ENCODE measurements around the gene FAU. TPM values are rescaled to one million over a fixed set of nuclear protein-coding genes. Genes with fewer than 3 reads are reported as not detected.

Gene FAU
- total and polyA plus RNA-seq, 7 donors, result 465 to 798 (median 639) TPM

DNA sequence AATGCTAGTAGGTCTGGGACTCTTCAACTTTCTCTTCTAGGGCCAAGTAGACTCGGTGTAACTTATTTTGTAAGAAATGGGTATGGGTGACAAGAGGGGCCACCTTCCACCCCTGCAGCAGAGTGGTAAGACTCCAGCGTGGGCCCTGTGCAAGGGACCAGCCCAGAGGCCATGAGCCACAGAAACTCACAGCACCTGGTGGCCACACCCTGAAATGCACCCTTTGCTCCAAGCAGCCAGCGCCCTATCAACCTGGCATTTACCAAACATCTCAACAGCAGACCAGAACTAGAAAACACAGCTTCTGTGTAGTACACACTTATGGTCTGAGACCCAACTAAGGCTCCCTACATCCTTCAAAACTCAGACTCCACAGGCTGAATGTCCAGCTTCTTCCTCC, 43.8 kb downstream of the FAU start:
- H3K4me3 ChIP-seq, result no peak overlapping the region
- H3K27ac ChIP-seq, result no peak overlapping the region
- H3K36me3 ChIP-seq (ENCODE audit: insufficient read depth in 1 of 2, low read depth in 1 of 2), result no peaks in the 10 kb centered on the region
- no peaks in the 10 kb centered on the region for H3K9me3 ChIP-seq
- peak; percentile 34 to 72 (median 58) for ATAC-seq
- peaks cover 2% of the 10 kb centered on the region for H3K4me1 ChIP-seq
- WGBS, 3 donors, result 62 to 75% (median 63%) methylated on average over 3 of the region's 3 CpGs
- intact Hi-C loops (cut with DNase I), result loop anchor here in 1 of 2 donors (5.0 kb wide), 1 partner anchor 56 kb away; no protein-coding TSS in a partner anchor
- peak; percentile 40 for TF ChIP-seq CTCF (IDR thresholded peaks at IDR 0.05)
- peak in 1 of 2 donors; percentile 39 for DNase-seq
- H3K27me3 ChIP-seq (ENCODE audit: insufficient read depth in 3 of 3, low read length in 2 of 3), result no peaks in the 10 kb centered on the region

- intact Hi-C loops (cut with DNase I), result loop anchor here in 1 of 2 donors (5.0 kb wide), 1 partner anchor 55 kb away; no protein-coding TSS in a partner anchor
- Histone ChIP-seq H3K4me1 (no peaks in the 10 kb centered on the region), H3K36me3 (ENCODE audit: insufficient read depth in 1 of 2, low read depth in 1 of 2) (no peaks in the 10 kb centered on the region), H3K9me3 (no peaks in the 10 kb centered on the region), H3K27me3 (ENCODE audit: insufficient read depth in 3 of 3, low read length in 2 of 3) (no peaks in the 10 kb centered on the region), H3K4me3 (no peak overlapping the region), H3K27ac (no peak overlapping the region)
- DNase-seq (no peak), ATAC-seq (no peak)
- 67 to 74% (median 73%) methylated on average over 4 of the region's 4 CpGs for WGBS, 3 donors
- TF ChIP-seq CTCF (IDR thresholded peaks at IDR 0.05), result no peak
Measured at GRCh38 chr11:65077451-65077850, 44.5 kb downstream of the FAU start.

DNA sequence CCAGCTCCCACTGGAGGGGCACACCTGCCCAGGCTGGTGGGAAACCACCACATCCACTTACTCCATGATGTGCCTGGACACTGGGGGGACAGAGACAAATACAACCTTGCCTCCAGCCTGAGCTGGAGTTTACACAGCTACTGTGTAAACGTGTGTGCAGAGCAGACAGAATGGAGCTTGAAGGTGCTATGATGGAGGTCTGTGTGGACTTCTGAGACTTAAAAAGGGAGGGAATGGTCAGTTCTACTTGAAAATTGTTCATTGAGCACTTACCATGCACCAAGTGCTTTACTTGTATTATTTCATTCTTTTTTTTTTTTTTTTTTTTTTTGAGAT, 49.3 kb downstream of the FAU start:
- Histone ChIP-seq H3K27me3 (ENCODE audit: insufficient read depth in 3 of 3, low read length in 2 of 3) (no peaks in the 10 kb centered on the region), H3K27ac (no peak overlapping the region), H3K9me3 (no peaks in the 10 kb centered on the region), H3K36me3 (ENCODE audit: insufficient read depth in 1 of 2, low read depth in 1 of 2) (no peaks in the 10 kb centered on the region), H3K4me3 (no peak overlapping the region), H3K4me1 (no peaks in the 10 kb centered on the region)
- DNase-seq (no peak), ATAC-seq (no peak)
- TF ChIP-seq CTCF (IDR thresholded peaks at IDR 0.05), result no peak
- WGBS, 3 donors, result 54 to 74% (median 63%) methylated on average over 1 of the region's 1 CpG
- intact Hi-C loops (cut with DNase I), result no loop called here

GRCh38 chr11:65071907-65072630, 49.9 kb downstream of the FAU start:
- Histone ChIP-seq H3K36me3 (ENCODE audit: insufficient read depth in 1 of 2, low read depth in 1 of 2) (no peaks in the 10 kb centered on the region), H3K27ac (no peak overlapping the region), H3K4me1 (no peaks in the 10 kb centered on the region), H3K9me3 (no peaks in the 10 kb centered on the region), H3K4me3 (no peak overlapping the region), H3K27me3 (ENCODE audit: insufficient read depth in 3 of 3, low read length in 2 of 3) (no peaks in the 10 kb centered on the region)
- 53 to 57% (median 55%) methylated on average over 4 of the region's 4 CpGs for WGBS, 3 donors
- intact Hi-C loops (cut with DNase I), result no loop called here
- no peak for ATAC-seq
- DNase-seq, result no peak
- TF ChIP-seq CTCF (IDR thresholded peaks at IDR 0.05), result no peak

Other genes starting within 250 kb of the FAU start
- 10 to 100 TPM; 34.7 to 71.0 (median 61.1) TPM for gene EHD1, start 243.5 kb downstream of the FAU start, total RNA-seq
- 100 to 1,000 TPM in 1 of 3 donors, 10 to 100 TPM in 2; 23.5 to 174 (median 30.9) TPM for gene EHD1, start 243.5 kb downstream of the FAU start, polyA plus RNA-seq
- gene ATG2A, start 204.9 kb downstream of the FAU start, total RNA-seq, result 10 to 100 TPM; 19.5 to 21.6 (median 20.6) TPM
- 10 to 100 TPM; 11.0 to 17.9 (median 15.4) TPM for gene ATG2A, start 204.9 kb downstream of the FAU start, polyA plus RNA-seq
- gene PPP2R5B, start 197.4 kb downstream of the FAU start, total RNA-seq, result 10 to 100 TPM; 13.2 to 21.9 (median 18.1) TPM
- gene PPP2R5B, start 197.4 kb downstream of the FAU start, polyA plus RNA-seq, result 10 to 100 TPM; 14.9 to 36.1 (median 16.8) TPM
- gene GPHA2, start 186.2 kb downstream of the FAU start, total RNA-seq, result not detected
- not detected for gene GPHA2, start 186.2 kb downstream of the FAU start, polyA plus RNA-seq
- not detected for gene MAJIN, start 150.0 kb downstream of the FAU start, total RNA-seq
- gene MAJIN, start 150.0 kb downstream of the FAU start, polyA plus RNA-seq, result not detected
- gene BATF2, start 125.2 kb downstream of the FAU start, total RNA-seq, result 1 to 10 TPM; 1.7 to 2.5 (median 2.4) TPM
- 1 to 10 TPM; 2.3 to 8.4 (median 3.4) TPM for gene BATF2, start 125.2 kb downstream of the FAU start, polyA plus RNA-seq
- gene ARL2, start 108.0 kb downstream of the FAU start, total RNA-seq, result 100 to 1,000 TPM; 109 to 171 (median 145) TPM
- gene ARL2, start 108.0 kb downstream of the FAU start, polyA plus RNA-seq, result 100 to 1,000 TPM; 119 to 168 (median 154) TPM
- 10 to 100 TPM; 15.6 to 21.7 (median 18.7) TPM for gene SNX15, start 94.7 kb downstream of the FAU start, total RNA-seq
- 10 to 100 TPM; 26.7 to 66.5 (median 30.3) TPM for gene SNX15, start 94.7 kb downstream of the FAU start, polyA plus RNA-seq
- gene SAC3D1, start 80.9 kb downstream of the FAU start, total RNA-seq, result 10 to 100 TPM in 1 of 4 donors, 1 to 10 TPM in 3; 8.4 to 12.3 (median 9.1) TPM
- gene SAC3D1, start 80.9 kb downstream of the FAU start, polyA plus RNA-seq, result 10 to 100 TPM; 10.8 to 19.2 (median 12.9) TPM
- 1 to 10 TPM in 2 of 4 donors, under 1 TPM in 2; 0.98 to 4.8 (median 1.9) TPM for gene NAALADL1, start 63.6 kb downstream of the FAU start, total RNA-seq
- 1 to 10 TPM; 1.3 to 3.7 (median 1.6) TPM for gene NAALADL1, start 63.6 kb downstream of the FAU start, polyA plus RNA-seq
- 1 to 10 TPM in 1 of 4 donors, under 1 TPM in 3; 0.50 to 1.1 (median 0.87) TPM for gene CDCA5, start 38.1 kb downstream of the FAU start, total RNA-seq
- 1 to 10 TPM in 2 of 3 donors, under 1 TPM in 1; 0.28 to 1.6 (median 1.3) TPM for gene CDCA5, start 38.1 kb downstream of the FAU start, polyA plus RNA-seq
- gene ZFPL1, start 37.9 kb downstream of the FAU start, total RNA-seq, result 10 to 100 TPM; 22.1 to 29.3 (median 26.2) TPM
- gene ZFPL1, start 37.9 kb downstream of the FAU start, polyA plus RNA-seq, result 10 to 100 TPM; 43.0 to 55.9 (median 46.8) TPM
- 100 to 1,000 TPM in 1 of 4 donors, 10 to 100 TPM in 3; 82.2 to 105 (median 91.3) TPM for gene VPS51, start 25.9 kb downstream of the FAU start, total RNA-seq
- 100 to 1,000 TPM in 1 of 3 donors, 10 to 100 TPM in 2; 60.3 to 110 (median 85.8) TPM for gene VPS51, start 25.9 kb downstream of the FAU start, polyA plus RNA-seq
- gene TM7SF2, start 10.3 kb downstream of the FAU start, total RNA-seq, result 10 to 100 TPM in 2 of 4 donors, 1 to 10 TPM in 2; 5.1 to 13.5 (median 9.5) TPM
- gene TM7SF2, start 10.3 kb downstream of the FAU start, polyA plus RNA-seq, result 1 to 10 TPM; 3.2 to 7.8 (median 5.3) TPM
- gene ZNHIT2, start 4.4 kb downstream of the FAU start, total RNA-seq, result 10 to 100 TPM in 2 of 4 donors, 1 to 10 TPM in 2; 8.6 to 16.1 (median 10.2) TPM
- 10 to 100 TPM; 21.7 to 25.7 (median 24.9) TPM for gene ZNHIT2, start 4.4 kb downstream of the FAU start, polyA plus RNA-seq
- 10 to 100 TPM; 31.4 to 36.7 (median 32.4) TPM for gene MRPL49, start 187 bp upstream of the FAU start, total RNA-seq
- 10 to 100 TPM; 29.0 to 54.1 (median 45.8) TPM for gene MRPL49, start 187 bp upstream of the FAU start, polyA plus RNA-seq
- 10 to 100 TPM; 26.5 to 56.1 (median 31.7) TPM for gene SYVN1, start 12.4 kb upstream of the FAU start, total RNA-seq
- gene SYVN1, start 12.4 kb upstream of the FAU start, polyA plus RNA-seq, result 10 to 100 TPM; 20.2 to 33.5 (median 20.5) TPM
- gene SPDYC, start 48.1 kb upstream of the FAU start, total RNA-seq, result not detected
- not detected for gene SPDYC, start 48.1 kb upstream of the FAU start, polyA plus RNA-seq
- 100 to 1,000 TPM in 1 of 4 donors, 10 to 100 TPM in 3; 72.4 to 105 (median 81.5) TPM for gene CAPN1, start 59.8 kb upstream of the FAU start, total RNA-seq
- gene CAPN1, start 59.8 kb upstream of the FAU start, polyA plus RNA-seq, result 10 to 100 TPM; 65.7 to 97.4 (median 86.5) TPM
- 1 to 10 TPM; 1.7 to 3.4 (median 3.0) TPM for gene POLA2, start 139.8 kb upstream of the FAU start, total RNA-seq
- 1 to 10 TPM; 2.1 to 5.8 (median 4.3) TPM for gene POLA2, start 139.8 kb upstream of the FAU start, polyA plus RNA-seq
- gene CDC42EP2, start 192.7 kb upstream of the FAU start, total RNA-seq, result 1 to 10 TPM; 4.9 to 7.3 (median 6.8) TPM
- 1 to 10 TPM; 2.7 to 5.9 (median 3.3) TPM for gene CDC42EP2, start 192.7 kb upstream of the FAU start, polyA plus RNA-seq
- gene DPF2, start 211.7 kb upstream of the FAU start, total RNA-seq, result 10 to 100 TPM; 26.5 to 43.8 (median 40.6) TPM
- gene DPF2, start 211.7 kb upstream of the FAU start, polyA plus RNA-seq, result 10 to 100 TPM; 24.8 to 39.2 (median 29.7) TPM
- under 1 TPM in 1 of 4 donors, not detected in 3; 0.25 TPM for gene TIGD3, start 232.6 kb upstream of the FAU start, total RNA-seq
- gene TIGD3, start 232.6 kb upstream of the FAU start, polyA plus RNA-seq, result under 1 TPM; 0.05 to 0.09 (median 0.08) TPM

All from psoas muscle (tissue), 8 donors.